Lower leg skin (tissue), 3 donors: ENCODE measurements around the gene ACYP1.

Experiments used
- POLR2A ChIP-seq, 2 donors: fragments of 450-650 bp; IDR thresholded peaks; one replicate each; pipeline ENCODE4 v1.6.1; 2016 to 2017; ENCODE audit warnings: antibody characterized with exemption in 2 of 2, mild to moderate bottlenecking in 1 of 2, moderate library complexity in 1 of 2
- TF ChIP-seq, protein P1 (sequence below), 3 donors: fragments of 450-650 bp; IDR thresholded peaks; one replicate each; pipeline ENCODE4 v1.5.1; 2016; ENCODE audit warnings: antibody characterized with exemption in 3 of 3, mild to moderate bottlenecking in 3 of 3, moderate library complexity in 2 of 3

DNA sequence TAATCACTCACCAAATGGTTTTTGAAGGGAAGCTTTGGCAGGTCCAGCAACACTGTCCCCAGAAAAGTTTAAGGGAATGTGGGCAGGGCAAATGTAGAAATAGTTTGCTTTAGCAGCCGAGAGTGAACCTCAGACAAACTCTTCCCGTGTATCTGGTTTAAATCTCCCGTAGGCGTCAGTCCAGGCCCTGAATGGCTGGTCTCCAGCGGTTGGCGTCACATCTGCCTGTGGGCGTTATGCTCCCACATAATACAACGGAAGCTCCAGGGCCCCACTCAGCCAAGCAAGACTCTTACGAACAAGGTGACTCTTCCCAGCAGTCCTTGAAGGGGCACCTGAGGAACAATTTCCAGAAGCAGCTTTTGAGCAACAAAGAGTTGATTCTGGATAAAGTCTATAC lies 6.6 kb upstream of the ACYP1 start:
- TF ChIP-seq, protein P1, sequence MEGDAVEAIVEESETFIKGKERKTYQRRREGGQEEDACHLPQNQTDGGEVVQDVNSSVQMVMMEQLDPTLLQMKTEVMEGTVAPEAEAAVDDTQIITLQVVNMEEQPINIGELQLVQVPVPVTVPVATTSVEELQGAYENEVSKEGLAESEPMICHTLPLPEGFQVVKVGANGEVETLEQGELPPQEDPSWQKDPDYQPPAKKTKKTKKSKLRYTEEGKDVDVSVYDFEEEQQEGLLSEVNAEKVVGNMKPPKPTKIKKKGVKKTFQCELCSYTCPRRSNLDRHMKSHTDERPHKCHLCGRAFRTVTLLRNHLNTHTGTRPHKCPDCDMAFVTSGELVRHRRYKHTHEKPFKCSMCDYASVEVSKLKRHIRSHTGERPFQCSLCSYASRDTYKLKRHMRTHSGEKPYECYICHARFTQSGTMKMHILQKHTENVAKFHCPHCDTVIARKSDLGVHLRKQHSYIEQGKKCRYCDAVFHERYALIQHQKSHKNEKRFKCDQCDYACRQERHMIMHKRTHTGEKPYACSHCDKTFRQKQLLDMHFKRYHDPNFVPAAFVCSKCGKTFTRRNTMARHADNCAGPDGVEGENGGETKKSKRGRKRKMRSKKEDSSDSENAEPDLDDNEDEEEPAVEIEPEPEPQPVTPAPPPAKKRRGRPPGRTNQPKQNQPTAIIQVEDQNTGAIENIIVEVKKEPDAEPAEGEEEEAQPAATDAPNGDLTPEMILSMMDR (IDR thresholded peaks at IDR 0.05): no peak
- no peak for TF ChIP-seq POLR2A (IDR thresholded peaks at IDR 0.05)
